Ovary (tissue), 3 donors: Measurements from ENCODE around the gene SLC12A6.

Experiments
- EP300 ChIP-seq: sonication (generic); formaldehyde crosslinking; IDR thresholded peaks from one replicate; pipeline ENCODE4 v1.6.1; 2017; ENCODE audit warnings: antibody characterized with exemption
- TF ChIP-seq, protein P1 (sequence below), 3 donors: fragments of 450-650 bp in 2 of 3; fragments of 200-600 bp in 1 of 3; IDR thresholded peaks; one replicate each; pipeline versions ENCODE4 v1.5.1 to v1.8.0; 2016 to 2022; ENCODE audit warnings: antibody characterized with exemption in 3 of 3, mild to moderate bottlenecking in 1 of 3
- donor health status: DM: no; HTN: no; CAD: no.

GRCh38 chr15:34248190-34248589, 89.4 kb downstream of the SLC12A6 start:
- TF ChIP-seq, protein P1, sequence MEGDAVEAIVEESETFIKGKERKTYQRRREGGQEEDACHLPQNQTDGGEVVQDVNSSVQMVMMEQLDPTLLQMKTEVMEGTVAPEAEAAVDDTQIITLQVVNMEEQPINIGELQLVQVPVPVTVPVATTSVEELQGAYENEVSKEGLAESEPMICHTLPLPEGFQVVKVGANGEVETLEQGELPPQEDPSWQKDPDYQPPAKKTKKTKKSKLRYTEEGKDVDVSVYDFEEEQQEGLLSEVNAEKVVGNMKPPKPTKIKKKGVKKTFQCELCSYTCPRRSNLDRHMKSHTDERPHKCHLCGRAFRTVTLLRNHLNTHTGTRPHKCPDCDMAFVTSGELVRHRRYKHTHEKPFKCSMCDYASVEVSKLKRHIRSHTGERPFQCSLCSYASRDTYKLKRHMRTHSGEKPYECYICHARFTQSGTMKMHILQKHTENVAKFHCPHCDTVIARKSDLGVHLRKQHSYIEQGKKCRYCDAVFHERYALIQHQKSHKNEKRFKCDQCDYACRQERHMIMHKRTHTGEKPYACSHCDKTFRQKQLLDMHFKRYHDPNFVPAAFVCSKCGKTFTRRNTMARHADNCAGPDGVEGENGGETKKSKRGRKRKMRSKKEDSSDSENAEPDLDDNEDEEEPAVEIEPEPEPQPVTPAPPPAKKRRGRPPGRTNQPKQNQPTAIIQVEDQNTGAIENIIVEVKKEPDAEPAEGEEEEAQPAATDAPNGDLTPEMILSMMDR (IDR thresholded peaks at IDR 0.05), result no peak
- no peak for TF ChIP-seq EP300
